ENCODE measurements around the gene NOTCH2. TPM values are rescaled to one million over a fixed set of nuclear protein-coding genes. Genes with fewer than 3 reads are reported as not detected.

Gene NOTCH2
- total RNA-seq, 1 donor from 2014 or later, result 3.5 TPM

GRCh38 chr1:119908661-119909060 lies 160.8 kb downstream of the NOTCH2 start:
- H3K4me1 Mint-ChIP-seq (ENCODE audit: low read depth, unreplicated experiment), result peaks cover 19% of the 10 kb centered on the region
- TF ChIP-seq CTCF (IDR thresholded peaks at IDR 0.05; ENCODE audit: partially characterized antibody, unreplicated experiment), result no peak
- H3K27ac Mint-ChIP-seq (ENCODE audit: unreplicated experiment), result peak overlapping the region; percentile 74
- H3K9me3 Mint-ChIP-seq (ENCODE audit: unreplicated experiment), result peaks cover 1% of the 10 kb centered on the region
- DNase-seq, result peak; percentile 32
- peaks cover 2% of the 10 kb centered on the region for H3K27me3 Mint-ChIP-seq (ENCODE audit: unreplicated experiment)
- H3K4me3 Mint-ChIP-seq (ENCODE audit: unreplicated experiment), result peak overlapping the region; percentile 12
- peaks cover 8% of the 10 kb centered on the region for H3K36me3 Mint-ChIP-seq (ENCODE audit: unreplicated experiment)

DNA sequence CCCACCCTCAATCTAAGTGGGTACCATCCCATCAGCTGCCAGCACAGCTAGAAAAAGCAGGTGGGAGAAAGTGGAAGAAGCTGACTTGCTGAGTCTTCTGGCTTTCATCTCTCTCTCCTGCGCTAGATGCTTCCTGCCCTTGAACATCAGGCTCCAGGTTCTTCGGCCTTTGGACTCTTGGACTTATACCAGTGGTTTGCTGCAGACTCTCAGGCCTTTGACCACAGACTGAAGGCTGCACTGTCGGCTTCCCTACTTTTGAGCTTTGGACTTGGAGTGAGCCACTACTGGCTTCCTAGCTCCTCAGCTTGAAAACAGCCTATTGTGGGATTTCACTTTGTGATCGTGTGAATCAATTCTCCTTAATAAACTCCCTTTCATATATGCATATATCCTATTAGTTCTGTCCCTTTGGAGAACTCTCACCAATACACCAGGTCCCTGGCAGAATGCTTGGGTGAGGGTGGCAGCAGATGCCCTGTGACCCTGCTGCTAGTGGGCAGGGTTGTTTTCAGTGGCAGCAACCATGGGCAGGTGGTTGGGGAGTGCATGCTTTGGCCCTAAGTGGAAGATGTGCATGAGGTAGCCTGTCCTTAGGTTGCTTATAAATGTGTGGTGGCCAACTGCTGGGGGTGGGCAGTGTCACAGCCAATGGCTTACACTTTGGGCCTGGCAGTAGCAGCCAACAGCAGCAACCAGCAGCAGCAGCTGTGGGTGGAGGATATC lies 162.4 kb downstream of the NOTCH2 start:
- H3K9me3 Mint-ChIP-seq (ENCODE audit: unreplicated experiment), result peaks cover 1% of the 10 kb centered on the region
- H3K27me3 Mint-ChIP-seq (ENCODE audit: unreplicated experiment), result peaks cover 2% of the 10 kb centered on the region
- no peak for TF ChIP-seq CTCF (IDR thresholded peaks at IDR 0.05; ENCODE audit: partially characterized antibody, unreplicated experiment)
- H3K27ac Mint-ChIP-seq (ENCODE audit: unreplicated experiment), result no peak overlapping the region
- peaks cover 8% of the 10 kb centered on the region for H3K36me3 Mint-ChIP-seq (ENCODE audit: unreplicated experiment)
- no peak for DNase-seq
- no peak overlapping the region for H3K4me3 Mint-ChIP-seq (ENCODE audit: unreplicated experiment)
- H3K4me1 Mint-ChIP-seq (ENCODE audit: low read depth, unreplicated experiment), result peaks cover 19% of the 10 kb centered on the region

- H3K9me3 Mint-ChIP-seq (ENCODE audit: unreplicated experiment), result peaks cover under 1% of the 10 kb centered on the region
- TF ChIP-seq CTCF (IDR thresholded peaks at IDR 0.05; ENCODE audit: partially characterized antibody, unreplicated experiment), result no peak
- H3K27ac Mint-ChIP-seq (ENCODE audit: unreplicated experiment), result no peak overlapping the region
- DNase-seq, result no peak
- peaks cover 8% of the 10 kb centered on the region for H3K36me3 Mint-ChIP-seq (ENCODE audit: unreplicated experiment)
- H3K27me3 Mint-ChIP-seq (ENCODE audit: unreplicated experiment), result peaks cover 2% of the 10 kb centered on the region
- H3K4me3 Mint-ChIP-seq (ENCODE audit: unreplicated experiment), result no peak overlapping the region
- H3K4me1 Mint-ChIP-seq (ENCODE audit: low read depth, unreplicated experiment), result peaks cover 4% of the 10 kb centered on the region
These were observed 166.0 kb downstream of the NOTCH2 start for GRCh38 chr1:119903443-119903835.

DNA sequence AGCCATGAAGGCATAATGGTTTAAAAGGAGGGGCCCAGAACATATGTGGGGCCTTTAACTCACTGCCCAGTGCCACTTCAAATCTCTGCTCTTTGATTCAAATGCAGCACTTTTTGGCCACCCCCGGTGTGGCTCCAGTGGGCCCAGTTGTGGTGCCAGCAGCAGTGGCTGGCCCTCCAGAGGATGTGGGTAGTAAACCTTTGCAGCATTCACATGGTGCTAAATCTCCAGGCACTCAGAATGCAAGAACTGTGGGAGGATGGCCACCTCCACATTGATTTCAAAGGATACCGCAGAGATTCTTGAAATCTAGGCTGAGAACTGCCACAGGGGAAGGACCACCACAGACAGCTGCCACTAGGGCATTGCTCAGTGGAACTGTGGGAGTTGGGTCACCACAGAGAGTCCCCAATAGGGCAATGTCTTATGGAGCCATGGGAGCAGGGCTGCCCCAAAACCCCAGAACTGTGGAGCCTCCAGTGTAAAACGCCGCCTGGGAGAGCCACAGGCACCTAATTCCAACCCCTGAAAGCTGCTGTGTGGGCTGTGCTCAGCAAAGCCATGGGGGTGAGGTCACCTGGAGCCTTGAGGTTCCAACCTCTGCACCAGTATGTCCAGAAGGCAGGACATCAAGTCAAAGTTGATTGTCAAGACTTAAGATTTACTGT lies 166.6 kb downstream of the NOTCH2 start:
- Mint-ChIP-seq H3K4me1 (ENCODE audit: low read depth, unreplicated experiment) (no peaks in the 10 kb centered on the region), H3K9me3 (ENCODE audit: unreplicated experiment) (no peaks in the 10 kb centered on the region), H3K36me3 (ENCODE audit: unreplicated experiment) (peaks cover 8% of the 10 kb centered on the region), H3K27me3 (ENCODE audit: unreplicated experiment) (peaks cover 2% of the 10 kb centered on the region), H3K4me3 (ENCODE audit: unreplicated experiment) (no peak overlapping the region), H3K27ac (ENCODE audit: unreplicated experiment) (no peak overlapping the region)
- no peak for DNase-seq
- TF ChIP-seq CTCF (IDR thresholded peaks at IDR 0.05; ENCODE audit: partially characterized antibody, unreplicated experiment), result no peak

All from glutamatergic neuron (in vitro differentiated cells).